RWPE2 (cell line): Measurements from ENCODE around the gene FLT4.

ENCODE experiments used
- ATAC-seq: fragments of 200-7000 bp; cut with Tn5 transposase; 3 replicates; pipeline ENCODE4 v1.9.1; 2021; ENCODE audit warnings: low read depth
- DNase-seq: peaks from one replicate; pipeline ENCODE4 v3.0.0-alpha.2; 2020; ENCODE audit warnings: low spot score
- H3K27ac ChIP-seq: fragments of 450-650 bp; 2 replicates; pipeline ENCODE4 v1.5.1; 2017; ENCODE audit warnings: mild to moderate bottlenecking; ENCODE audit not compliant: poor library complexity, severe bottlenecking
- H3K27me3 ChIP-seq: fragments of 250-450 bp; sonication (Bioruptor Pico); 2 replicates; pipeline ENCODE4 v1.5.1; 2021; ENCODE audit warnings: mild to moderate bottlenecking, moderate library complexity; ENCODE audit not compliant: insufficient read depth, poor library complexity, severe bottlenecking
- H3K36me3 ChIP-seq: fragments of 250-450 bp; sonication (Bioruptor Pico); 2 replicates; pipeline ENCODE4 v1.5.1; 2020; ENCODE audit warnings: low read depth, mild to moderate bottlenecking, moderate library complexity
- H3K4me1 ChIP-seq: fragments of 250-450 bp; sonication (Bioruptor Pico); 2 replicates; pipeline ENCODE4 v1.5.1; 2021; ENCODE audit warnings: mild to moderate bottlenecking, moderate library complexity; ENCODE audit not compliant: insufficient read depth, poor library complexity, severe bottlenecking
- H3K4me3 ChIP-seq: fragments of 250-450 bp; sonication (Bioruptor Pico); 2 replicates; pipeline ENCODE4 v1.5.1; 2021; ENCODE audit warnings: mild to moderate bottlenecking, moderate library complexity; ENCODE audit not compliant: severe bottlenecking
- H3K9me3 ChIP-seq: fragments of 250-450 bp; sonication (Bioruptor Pico); 2 replicates; pipeline ENCODE4 v1.5.1; 2021; ENCODE audit warnings: mild to moderate bottlenecking, moderate library complexity; ENCODE audit not compliant: severe bottlenecking
- CTCF ChIP-seq: fragments of 450-650 bp; IDR thresholded peaks from one replicate; pipeline ENCODE4 v1.5.1; 2017; ENCODE audit warnings: mild to moderate bottlenecking, moderate library complexity; ENCODE audit not compliant: poor library complexity, severe bottlenecking

FLT4 gene

GRCh38 chr5:180596115-180596667 is 53.2 kb downstream of the FLT4 start:
- no peak for DNase-seq
- no peaks in the 10 kb centered on the region for H3K9me3 ChIP-seq
- H3K36me3 ChIP-seq, result no peaks in the 10 kb centered on the region
- no peak for TF ChIP-seq CTCF
- H3K27me3 ChIP-seq, result peaks cover 26% of the 10 kb centered on the region
- H3K27ac ChIP-seq, result no peak overlapping the region
- no peak; the same call in 2 of the 3 replicates for ATAC-seq
- no peak overlapping the region for H3K4me3 ChIP-seq
- no peaks in the 10 kb centered on the region for H3K4me1 ChIP-seq

DNA sequence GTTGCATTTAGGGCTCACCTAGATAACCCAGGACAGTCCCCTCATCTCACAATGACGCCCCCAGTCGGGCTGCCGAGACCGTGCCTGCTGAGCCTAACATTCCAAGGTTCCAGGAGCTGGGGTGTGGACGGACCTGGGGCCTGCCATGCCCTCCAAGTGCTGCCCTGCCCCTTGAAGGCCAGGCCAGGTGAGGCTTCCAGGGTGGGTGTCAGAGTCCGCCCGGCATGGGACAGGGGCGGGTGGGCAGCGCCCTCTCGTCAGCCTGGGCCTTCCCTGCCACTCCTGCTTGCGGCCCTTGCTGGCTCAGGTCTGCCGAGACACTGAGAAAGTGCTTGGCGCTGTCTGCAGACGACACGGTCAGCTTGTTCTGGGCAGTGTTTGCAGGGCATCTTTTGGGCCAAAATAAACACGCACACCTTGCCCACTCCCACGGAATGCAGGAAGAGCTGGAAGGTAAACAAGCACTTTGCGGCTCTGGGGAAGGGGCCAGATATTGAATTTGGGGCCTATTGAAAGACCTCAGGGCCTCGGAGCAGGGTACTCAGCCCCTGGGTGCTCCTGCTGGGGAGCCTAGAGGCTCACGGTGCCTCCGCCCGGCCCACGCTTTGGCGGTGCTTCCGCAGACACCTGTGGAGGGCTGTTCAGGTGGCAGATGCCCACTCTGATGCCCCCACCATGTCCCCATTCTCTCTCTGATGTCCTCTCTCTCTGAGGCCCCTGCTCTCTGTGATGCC is 53.9 kb downstream of the FLT4 start:
- no peaks in the 10 kb centered on the region for H3K36me3 ChIP-seq

DNA sequence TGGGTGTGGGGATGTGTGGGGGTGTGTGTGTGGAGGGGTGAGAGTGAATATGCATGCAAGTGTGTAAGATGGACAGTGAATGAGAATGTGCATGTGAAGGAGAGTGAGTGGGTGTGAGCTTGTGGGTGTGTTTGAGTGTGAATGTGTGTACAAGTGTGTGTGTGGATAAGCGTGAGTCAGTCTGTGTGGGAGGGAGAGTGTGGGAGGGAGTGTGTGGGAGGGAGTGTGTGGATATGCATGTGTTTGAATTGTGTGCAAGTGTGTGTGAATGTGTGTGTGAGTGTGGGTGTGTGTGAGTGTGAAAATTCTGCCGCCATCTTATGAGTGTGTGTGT is 54.4 kb downstream of the FLT4 start:
- H3K27me3 ChIP-seq, result peaks cover 38% of the 10 kb centered on the region
- no peaks in the 10 kb centered on the region for H3K4me1 ChIP-seq
- H3K4me3 ChIP-seq, result no peak overlapping the region
- H3K9me3 ChIP-seq, result no peaks in the 10 kb centered on the region
- H3K36me3 ChIP-seq, result no peaks in the 10 kb centered on the region
- no peak overlapping the region for H3K27ac ChIP-seq
- TF ChIP-seq CTCF, result no peak
- DNase-seq (no peak), ATAC-seq (no peak)

More for the DNA sequence above, 53.9 kb downstream of the FLT4 start:
- Histone ChIP-seq H3K4me3 (no peak overlapping the region), H3K9me3 (no peaks in the 10 kb centered on the region), H3K27ac (no peak overlapping the region), H3K27me3 (peaks cover 33% of the 10 kb centered on the region), H3K4me1 (no peaks in the 10 kb centered on the region)
- ATAC-seq (no peak), DNase-seq (no peak)
- TF ChIP-seq CTCF, result no peak

DNA sequence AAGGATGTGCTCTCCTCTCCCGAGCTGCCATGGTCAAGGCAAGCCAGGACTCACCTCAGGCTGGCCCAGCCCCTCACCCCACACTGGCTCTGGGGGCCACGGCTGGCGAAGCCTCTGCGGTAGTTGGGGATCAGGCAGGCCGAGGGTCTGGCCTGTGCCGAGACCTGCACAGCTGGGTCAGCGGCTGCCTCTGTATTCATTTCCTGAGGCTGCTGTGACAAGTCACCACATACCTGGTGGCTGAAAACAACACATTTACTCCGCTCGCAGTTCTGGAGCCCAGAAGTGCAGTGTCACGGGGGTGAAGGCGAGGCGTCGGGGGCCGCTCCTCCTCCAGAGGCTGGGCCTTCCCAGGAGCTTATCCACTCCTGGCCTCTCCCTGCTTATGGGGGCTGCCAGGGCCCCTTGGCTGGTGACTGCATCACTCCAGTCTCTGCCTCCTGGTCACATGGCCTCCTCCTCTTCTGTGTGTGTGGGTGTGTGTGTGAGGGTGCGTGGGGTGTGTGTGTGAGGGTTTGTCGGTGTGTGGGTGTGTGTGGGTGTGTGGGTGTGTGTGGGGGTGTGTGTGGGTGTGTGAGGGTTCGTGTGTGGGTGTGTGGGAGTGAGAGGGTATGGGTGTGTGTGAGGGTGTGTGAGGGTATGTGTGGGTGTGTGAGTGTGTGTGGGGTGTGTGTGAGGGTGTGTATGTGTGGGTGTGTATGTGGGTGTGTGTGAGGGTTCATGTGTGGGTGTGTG is 54.9 kb downstream of the FLT4 start:
- Histone ChIP-seq H3K27me3 (peaks cover 44% of the 10 kb centered on the region), H3K27ac (no peak overlapping the region), H3K9me3 (no peaks in the 10 kb centered on the region), H3K36me3 (no peaks in the 10 kb centered on the region), H3K4me1 (no peaks in the 10 kb centered on the region), H3K4me3 (no peak overlapping the region)
- no peak for ATAC-seq
- no peak for TF ChIP-seq CTCF
- DNase-seq, result no peak
